Activated naive CD8-positive, alpha-beta T cell treated with anti-CD3 and anti-CD28 coated beads for 36 hours (primary cell): ENCODE results near the gene DLX3. TPM values are rescaled to one million over a fixed set of nuclear protein-coding genes. Genes with fewer than 3 reads are reported as not detected.

Experiments
- DNase-seq: peaks from one replicate; pipeline ENCODE4 v3.0.0; 2021
- H3K27ac Mint-ChIP-seq: one replicate; pipeline ENCODE4 v1.8.0; 2022; ENCODE audit warnings: mild to moderate bottlenecking, moderate library complexity, mixed read lengths
- H3K27me3 Mint-ChIP-seq: one replicate; pipeline ENCODE4 v1.8.0; 2022; ENCODE audit warnings: mild to moderate bottlenecking, mixed read lengths
- H3K36me3 Mint-ChIP-seq: one replicate; pipeline ENCODE4 v1.8.0; 2021; ENCODE audit warnings: mild to moderate bottlenecking, mixed read lengths
- H3K4me1 Mint-ChIP-seq: one replicate; pipeline ENCODE4 v1.8.0; 2021; ENCODE audit warnings: mixed read lengths
- H3K4me3 Mint-ChIP-seq: one replicate; pipeline ENCODE4 v1.8.0; 2022; ENCODE audit warnings: mild to moderate bottlenecking, moderate library complexity, mixed read lengths
- H3K9me3 Mint-ChIP-seq: one replicate; pipeline ENCODE4 v1.8.0; 2022; ENCODE audit warnings: mixed read lengths
- total RNA-seq, 2 experiments: library from RNA; stranded (reverse); gene quantifications; one replicate each; pipeline ENCODE4 v1.2.3, GENCODE V29; 2021

The DLX3 gene
- total RNA-seq, 2 experiments from 2014 or later: 0.16 to 0.19 TPM

- Mint-ChIP-seq H3K27ac (no peak overlapping the region), H3K36me3 (no peaks in the 10 kb centered on the region), H3K9me3 (peaks cover 4% of the 10 kb centered on the region), H3K4me1 (no peaks in the 10 kb centered on the region), H3K27me3 (peaks cover 48% of the 10 kb centered on the region), H3K4me3 (no peak overlapping the region)
- no peak for DNase-seq
These were observed 8.9 kb upstream of the DLX3 start for GRCh38 chr17:50003911-50004310.

GRCh38 chr17:49998836-49999511, 4.0 kb upstream of the DLX3 start:
- Mint-ChIP-seq H3K36me3 (no peaks in the 10 kb centered on the region), H3K27ac (no peak overlapping the region), H3K4me3 (peak overlapping the region; percentile 12), H3K4me1 (peaks cover 16% of the 10 kb centered on the region), H3K27me3 (peaks cover 78% of the 10 kb centered on the region), H3K9me3 (no peaks in the 10 kb centered on the region)
- DNase-seq: no peak

GRCh38 chr17:49997773-49998703, 3.0 kb upstream of the DLX3 start:
- no peak overlapping the region for H3K4me3 Mint-ChIP-seq
- H3K27ac Mint-ChIP-seq: no peak overlapping the region
- H3K4me1 Mint-ChIP-seq: peaks cover 18% of the 10 kb centered on the region
- peak; percentile 85 for DNase-seq
- no peaks in the 10 kb centered on the region for H3K9me3 Mint-ChIP-seq
- no peaks in the 10 kb centered on the region for H3K36me3 Mint-ChIP-seq
- peaks cover 82% of the 10 kb centered on the region for H3K27me3 Mint-ChIP-seq

GRCh38 chr17:49997301-49997650, 2.3 kb upstream of the DLX3 start:
- no peaks in the 10 kb centered on the region for H3K36me3 Mint-ChIP-seq
- no peak overlapping the region for H3K4me3 Mint-ChIP-seq
- no peaks in the 10 kb centered on the region for H3K9me3 Mint-ChIP-seq
- H3K27ac Mint-ChIP-seq: no peak overlapping the region
- peaks cover 18% of the 10 kb centered on the region for H3K4me1 Mint-ChIP-seq
- no peak for DNase-seq
- peaks cover 84% of the 10 kb centered on the region for H3K27me3 Mint-ChIP-seq

- H3K27me3 Mint-ChIP-seq: peaks cover 83% of the 10 kb centered on the region
- H3K36me3 Mint-ChIP-seq: no peaks in the 10 kb centered on the region
- peak overlapping the region; percentile 55 for H3K4me3 Mint-ChIP-seq
- H3K27ac Mint-ChIP-seq: no peak overlapping the region
- DNase-seq: peak; percentile 66
- H3K4me1 Mint-ChIP-seq: peaks cover 18% of the 10 kb centered on the region
- H3K9me3 Mint-ChIP-seq: no peaks in the 10 kb centered on the region
These were observed 1.7 kb upstream of the DLX3 start for GRCh38 chr17:49996495-49997300.

GRCh38 chr17:49996121-49996494, 1.1 kb upstream of the DLX3 start:
- Mint-ChIP-seq H3K27ac (no peak overlapping the region), H3K4me3 (no peak overlapping the region), H3K27me3 (peaks cover 78% of the 10 kb centered on the region), H3K36me3 (no peaks in the 10 kb centered on the region), H3K4me1 (peaks cover 18% of the 10 kb centered on the region), H3K9me3 (no peaks in the 10 kb centered on the region)
- no peak for DNase-seq

- Mint-ChIP-seq H3K36me3 (no peaks in the 10 kb centered on the region), H3K9me3 (no peaks in the 10 kb centered on the region), H3K27ac (no peak overlapping the region), H3K4me1 (peaks cover 18% of the 10 kb centered on the region), H3K27me3 (peaks cover 74% of the 10 kb centered on the region), H3K4me3 (peak overlapping the region; percentile 74)
- DNase-seq: no peak
These were observed 654 bp downstream of the DLX3 start for GRCh38 chr17:49994085-49995054.

GRCh38 chr17:49993423-49994060, 1.5 kb downstream of the DLX3 start:
- H3K27ac Mint-ChIP-seq: no peak overlapping the region
- peak overlapping the region; percentile 74 for H3K4me3 Mint-ChIP-seq
- H3K9me3 Mint-ChIP-seq: no peaks in the 10 kb centered on the region
- peaks cover 16% of the 10 kb centered on the region for H3K4me1 Mint-ChIP-seq
- H3K27me3 Mint-ChIP-seq: peaks cover 74% of the 10 kb centered on the region
- DNase-seq: peak; percentile 41
- no peaks in the 10 kb centered on the region for H3K36me3 Mint-ChIP-seq

GRCh38 chr17:49992933-49993422, 2.0 kb downstream of the DLX3 start:
- no peak for DNase-seq
- H3K4me3 Mint-ChIP-seq: peak overlapping the region; percentile 66
- peaks cover 15% of the 10 kb centered on the region for H3K4me1 Mint-ChIP-seq
- no peaks in the 10 kb centered on the region for H3K36me3 Mint-ChIP-seq
- H3K27me3 Mint-ChIP-seq: peaks cover 74% of the 10 kb centered on the region
- no peak overlapping the region for H3K27ac Mint-ChIP-seq
- H3K9me3 Mint-ChIP-seq: no peaks in the 10 kb centered on the region

GRCh38 chr17:49992191-49992932, 2.7 kb downstream of the DLX3 start:
- Mint-ChIP-seq H3K9me3 (no peaks in the 10 kb centered on the region), H3K36me3 (no peaks in the 10 kb centered on the region), H3K27ac (no peak overlapping the region), H3K27me3 (peaks cover 73% of the 10 kb centered on the region), H3K4me3 (no peak overlapping the region), H3K4me1 (peaks cover 15% of the 10 kb centered on the region)
- no peak for DNase-seq

- peaks cover 15% of the 10 kb centered on the region for H3K4me1 Mint-ChIP-seq
- no peak for DNase-seq
- no peak overlapping the region for H3K27ac Mint-ChIP-seq
- no peaks in the 10 kb centered on the region for H3K36me3 Mint-ChIP-seq
- peaks cover 75% of the 10 kb centered on the region for H3K27me3 Mint-ChIP-seq
- H3K4me3 Mint-ChIP-seq: no peak overlapping the region
- no peaks in the 10 kb centered on the region for H3K9me3 Mint-ChIP-seq
These were observed 3.6 kb downstream of the DLX3 start for GRCh38 chr17:49991409-49991808.

GRCh38 chr17:49990921-49991320, 4.1 kb downstream of the DLX3 start:
- H3K27ac Mint-ChIP-seq: no peak overlapping the region
- DNase-seq: no peak
- no peaks in the 10 kb centered on the region for H3K9me3 Mint-ChIP-seq
- no peaks in the 10 kb centered on the region for H3K36me3 Mint-ChIP-seq
- H3K4me1 Mint-ChIP-seq: peaks cover 15% of the 10 kb centered on the region
- H3K27me3 Mint-ChIP-seq: peaks cover 70% of the 10 kb centered on the region
- no peak overlapping the region for H3K4me3 Mint-ChIP-seq

GRCh38 chr17:49990331-49990730, 4.7 kb downstream of the DLX3 start:
- Mint-ChIP-seq H3K27ac (no peak overlapping the region), H3K9me3 (no peaks in the 10 kb centered on the region), H3K36me3 (no peaks in the 10 kb centered on the region), H3K4me3 (no peak overlapping the region), H3K4me1 (peaks cover 13% of the 10 kb centered on the region), H3K27me3 (peaks cover 64% of the 10 kb centered on the region)
- DNase-seq: no peak
